IMR-90 (cell line): Measurements from ENCODE around the gene SERP2. TPM values are rescaled to one million over a fixed set of nuclear protein-coding genes. Genes with fewer than 3 reads are reported as not detected.

Experiments
- ATAC-seq: fragments of 200-7000 bp; cut with Tn5 transposase; 2 replicates; pipeline ENCODE4 v1.9.1; 2020; ENCODE audit warnings: low read depth, mild to moderate bottlenecking, moderate library complexity
- BruUV-seq: library from RNA; stranded (reverse); fragments of 400-500 nt; replicated peaks from 2 replicates; lab custom pipeline; 2021; lab: Mats Ljungman, UMichigan
- CTCF ChIA-PET: fragments of 300-600 bp; formaldehyde crosslinking; extraction: SDS; loops from one replicate; lab custom pipeline; 2021; ENCODE audit warnings: antibody characterized with exemption; lab: Yijun Ruan, JAX
- POLR2A ChIA-PET: fragments of 300-600 bp; sonication (Branson Sonifier 250); formaldehyde crosslinking; loops from one replicate; lab custom pipeline; 2022; ENCODE audit warnings: antibody characterized with exemption; ENCODE audit not compliant: unreplicated experiment; lab: Charles Lee
- DNase-seq: peaks from one replicate; pipeline ENCODE4 v3.0.0; 2013
- H2AFZ ChIP-seq: replicated peaks from 2 replicates; pipeline ENCODE3; 2013; ENCODE audit warnings: low read length, mild to moderate bottlenecking; ENCODE audit not compliant: poor library complexity
- H2AK5ac ChIP-seq: 2 replicates; pipeline ENCODE4 v1.6.1; 2013; ENCODE audit warnings: low read depth, low read length, inconsistent platforms
- H2AK9ac ChIP-seq: replicated peaks from 2 replicates; pipeline ENCODE3; 2013; ENCODE audit warnings: mild to moderate bottlenecking, low read depth, low read length, moderate library complexity; ENCODE audit not compliant: poor library complexity
- H2BK120ac ChIP-seq: 2 replicates; pipeline ENCODE4 v1.6.1; 2013; ENCODE audit warnings: low read depth, low read length, inconsistent platforms
- H2BK15ac ChIP-seq: 3 replicates; pipeline ENCODE4 v1.6.1; 2013; ENCODE audit warnings: low read depth, low read length, inconsistent platforms
- H2BK20ac ChIP-seq: 2 replicates; pipeline ENCODE4 v1.6.1; 2013; ENCODE audit warnings: low read depth, mild to moderate bottlenecking, inconsistent platforms, low read length, moderate library complexity
- H2BK5ac ChIP-seq: 2 replicates; pipeline ENCODE4 v1.6.1; 2013; ENCODE audit warnings: mild to moderate bottlenecking, low read depth, low read length, inconsistent platforms; ENCODE audit not compliant: poor library complexity, severe bottlenecking
- H3K14ac ChIP-seq: replicated peaks from 2 replicates; pipeline ENCODE4 v1.6.1; 2013; ENCODE audit warnings: low read depth, low read length, inconsistent platforms
- H3K18ac ChIP-seq: 2 replicates; pipeline ENCODE4 v1.6.1; 2013; ENCODE audit warnings: low read depth, low read length, control low read depth
- H3K23ac ChIP-seq: 2 replicates; pipeline ENCODE4 v1.6.1; 2013; ENCODE audit warnings: low read depth, low read length, inconsistent platforms
- H3K27ac ChIP-seq: 2 replicates; pipeline ENCODE4 v1.5.1; 2013; ENCODE audit warnings: mild to moderate bottlenecking, control low read depth, low read length; ENCODE audit not compliant: insufficient read depth
- H3K27me3 ChIP-seq: 2 replicates; pipeline ENCODE4 v1.6.1; 2013; ENCODE audit warnings: low read length; ENCODE audit not compliant: control insufficient read depth, insufficient read depth
- H3K36me3 ChIP-seq: 2 replicates; pipeline ENCODE4 v1.6.1; 2013; ENCODE audit warnings: low read length, mixed read lengths; ENCODE audit not compliant: control insufficient read depth, insufficient read depth
- H3K4ac ChIP-seq: 2 replicates; pipeline ENCODE4 v1.6.1; 2013; ENCODE audit warnings: low read depth, low read length, inconsistent platforms
- H3K4me1 ChIP-seq: 2 replicates; pipeline ENCODE4 v1.6.1; 2013; ENCODE audit warnings: low read length, mixed read lengths; ENCODE audit not compliant: control insufficient read depth, insufficient read depth
- H3K4me2 ChIP-seq: 2 replicates; pipeline ENCODE4 v1.6.1; 2013; ENCODE audit warnings: low read depth, mild to moderate bottlenecking, control low read depth, low read length, moderate library complexity
- H3K4me3 ChIP-seq: 2 replicates; pipeline ENCODE4 v1.5.1; 2013; ENCODE audit warnings: low read depth, mild to moderate bottlenecking, control low read depth, low read length, moderate library complexity; ENCODE audit not compliant: insufficient read depth
- H3K56ac ChIP-seq: 2 replicates; pipeline ENCODE4 v1.6.1; 2013; ENCODE audit warnings: low read length, inconsistent platforms; ENCODE audit not compliant: insufficient read depth; ENCODE audit errors: extremely low read depth
- H3K79me1 ChIP-seq, 2 experiments: 2 replicates each; pipeline ENCODE4 v1.6.1; 2013; ENCODE audit warnings: low read length in 2 of 2, inconsistent platforms in 1 of 2, low read depth in 1 of 2
- H3K9ac ChIP-seq: 2 replicates; pipeline ENCODE4 v1.6.1; 2013; ENCODE audit warnings: low read depth, low read length, control low read depth
- H3K9me1 ChIP-seq: 2 replicates; pipeline ENCODE4 v1.6.1; 2013; ENCODE audit warnings: low read length, inconsistent platforms; ENCODE audit not compliant: insufficient read depth
- H3K9me3 ChIP-seq: 2 replicates; pipeline ENCODE4 v1.6.1; 2013; ENCODE audit warnings: low read length; ENCODE audit not compliant: control insufficient read depth, insufficient read depth
- H4K20me1 ChIP-seq: 2 replicates; pipeline ENCODE4 v1.6.1; 2013; ENCODE audit warnings: low read length, inconsistent platforms; ENCODE audit not compliant: insufficient read depth
- H4K5ac ChIP-seq: 2 replicates; pipeline ENCODE4 v1.6.1; 2013; ENCODE audit warnings: mild to moderate bottlenecking, low read depth, low read length, control low read depth
- H4K8ac ChIP-seq, 2 experiments: 2 replicates each; pipeline ENCODE4 v1.6.1; 2013; ENCODE audit warnings: low read depth in 2 of 2, low read length in 2 of 2, control low read depth in 1 of 2, inconsistent platforms in 1 of 2
- H4K91ac ChIP-seq: 2 replicates; pipeline ENCODE4 v1.6.1; 2013; ENCODE audit warnings: low read depth, low read length, inconsistent platforms; ENCODE audit not compliant: insufficient read depth
- CHD1 ChIP-seq: IDR thresholded peaks from 2 replicates; pipeline ENCODE4 v1.6.1; 2012; ENCODE audit warnings: low read depth, low read length, improper control_type of control experiment
- MAFK ChIP-seq: IDR thresholded peaks from 2 replicates; pipeline ENCODE4 v1.6.1; 2012; ENCODE audit warnings: low read depth, low read length, improper control_type of control experiment
- MXI1 ChIP-seq: IDR thresholded peaks from 2 replicates; pipeline ENCODE4 v1.6.1; 2012; ENCODE audit warnings: low read depth, mild to moderate bottlenecking, low read length, moderate library complexity, borderline replicate concordance
- NFE2L2 ChIP-seq: fragments of 150-350 bp; IDR thresholded peaks from 2 replicates; pipeline ENCODE4 v1.6.1; 2016; ENCODE audit warnings: low read depth, mild to moderate bottlenecking, low read length
- RAD21 ChIP-seq: IDR thresholded peaks from 2 replicates; pipeline ENCODE4 v1.6.1; 2012; ENCODE audit warnings: low read length, improper control_type of control experiment
- RFX5 ChIP-seq: IDR thresholded peaks from 2 replicates; pipeline ENCODE4 v1.8.0; 2012; ENCODE audit warnings: low read depth, mild to moderate bottlenecking, low read length, moderate library complexity
- SMC3 ChIP-seq: fragments of 150-350 bp; IDR thresholded peaks from 2 replicates; pipeline ENCODE4 v1.6.1; 2016; ENCODE audit warnings: low read depth, mild to moderate bottlenecking, antibody characterized with exemption, low read length, moderate library complexity
- WGBS, 2 experiments: methylation state at CpG; one replicate each; pipeline versions ENCODE4 v1.1.5 to v1.1.7; 2013; ENCODE audit warnings: missing lambda C conversion rate in 2 of 2; ENCODE audit not compliant: insufficient read length in 1 of 2; ENCODE audit errors: extremely low coverage in 2 of 2; 5-methylcytosine and 5-hydroxymethylcytosine counted together
- dilution Hi-C: fragments of 300-500 bp; cut with HindIII; formaldehyde crosslinking; loops from one replicate; pipeline ENCODE4 v1.14.3; 2018; ENCODE audit warnings: low sequenced_read_pairs; ENCODE audit not compliant: unreplicated experiment
- in situ Hi-C: fragments of 300-500 bp; cut with MboI; formaldehyde crosslinking; loops from 3 replicates; pipeline ENCODE4 v1.14.3; 2019; ENCODE audit warnings: low sequenced_read_pairs, inconsistent platforms, mixed read lengths
- intact Hi-C: fragments of 100-400 bp; cut with micrococcal nuclease; formaldehyde crosslinking; loops from 2 replicates; pipeline ENCODE4 v1.10.0; 2022
- polyA plus RNA-seq, 3 experiments: library from polyadenylated mRNA; depleted of rRNA; stranded (reverse); fragments of >200 nt; gene quantifications; 2 replicates each; pipeline ENCODE4 v1.2.3, GENCODE V29; 2012; ENCODE audit warnings: low replicate concordance in 1 of 3
- total RNA-seq: library from RNA; depleted of rRNA; stranded (reverse); fragments of >200 nt; gene quantifications from 2 replicates; pipeline ENCODE4 v1.2.3, GENCODE V29; 2012

SERP2 gene
- total and polyA plus RNA-seq, 2 of the 4 experiments (the other 2 are of a cell fraction): 0.54 to 1.4 TPM

- H2BK20ac ChIP-seq: no peak overlapping the region
- no TSS peak for BruUV-seq
- no peak overlapping the region for H3K14ac ChIP-seq
- no peak overlapping the region for H3K56ac ChIP-seq
- CTCF ChIA-PET: interaction anchor here (0.5 kb wide), 1 partner anchor 128 kb away, joined by 3 read pairs; no protein-coding TSS in a partner anchor
- H3K4me1 ChIP-seq: peaks cover 5% of the 10 kb centered on the region; the same call in 1 of the 2 replicates
- DNase-seq (no peak), ATAC-seq (no peak)
- H2AK5ac ChIP-seq: no peak overlapping the region
- dilution Hi-C loops: no loop called here
- H4K91ac ChIP-seq: no peak overlapping the region
- no peaks in the 10 kb centered on the region for H3K27me3 ChIP-seq
- no peak overlapping the region for H2AK9ac ChIP-seq
- peaks cover 9% of the 10 kb centered on the region for H4K20me1 ChIP-seq
- intact Hi-C loops: no loop called here
- no peak overlapping the region for H3K27ac ChIP-seq
- H3K9me3 ChIP-seq: no peaks in the 10 kb centered on the region
- no peak overlapping the region for H2BK5ac ChIP-seq
- H3K4me3 ChIP-seq: no peak overlapping the region
- no peak overlapping the region for H3K4ac ChIP-seq
- POLR2A ChIA-PET: no interaction called here
- H2BK120ac ChIP-seq: no peak overlapping the region
- no peak overlapping the region for H2BK15ac ChIP-seq
- H3K4me2 ChIP-seq: no peak overlapping the region
- peaks cover 8 to 29% of the 10 kb centered on the region in 2 experiments; a peak in 3 of 4 replicates for H3K79me1 ChIP-seq
- peaks cover 12% of the 10 kb centered on the region for H3K36me3 ChIP-seq
- TF ChIP-seq RAD21: no peak
- TF ChIP-seq RFX5: no peak
- no peak for TF ChIP-seq NFE2L2
- TF ChIP-seq CHD1: no peak
- no peak for TF ChIP-seq SMC3
- no peak for TF ChIP-seq MAFK
- TF ChIP-seq MXI1: no peak
- H3K9me1 ChIP-seq: peaks cover 3% of the 10 kb centered on the region; the same call in 1 of the 2 replicates
- 60% methylated on average over 1 of the region's 4 CpGs; no CpG with 5 or more reads in 1 of the 2 experiments for WGBS, 2 experiments
- no peak overlapping the region for H3K23ac ChIP-seq
- no peak overlapping the region for H3K9ac ChIP-seq
- in situ Hi-C loops: loop anchor here (10.0 kb wide), 1 partner anchor 196 kb away; no protein-coding TSS in a partner anchor
- no peak overlapping the region for H2AFZ ChIP-seq
- no peak overlapping the region for H4K8ac ChIP-seq
- no peak overlapping the region for H3K18ac ChIP-seq
- no peak overlapping the region for H4K5ac ChIP-seq
Observed at GRCh38 chr13:44431150-44431549, 57.5 kb downstream of the SERP2 start.
